HepG2 (cell line): ENCODE measurements around the gene LCTL. TPM values are rescaled to one million over a fixed set of nuclear protein-coding genes. Genes with fewer than 3 reads are reported as not detected.

Experiments
- ATAC-seq: fragments of 200-7000 bp; cut with Tn5 transposase; 3 replicates; pipeline ENCODE4 v1.9.1; 2020; ENCODE audit warnings: mild to moderate bottlenecking, moderate library complexity
- BruUV-seq: library from RNA; stranded (reverse); fragments of 400-500 nt; replicated peaks from 2 replicates; lab custom pipeline; 2021; lab: Mats Ljungman, UMichigan
- CTCF ChIA-PET: fragments of 300-600 bp; formaldehyde crosslinking; extraction: SDS; loops from one replicate; lab custom pipeline; 2021; ENCODE audit warnings: low total read pairs, inconsistent platforms, low intra/inter-chr PET ratio; lab: Yijun Ruan, JAX
- POLR2A ChIA-PET: fragments of 350-600 bp; sonication (Branson Sonifier 250); formaldehyde crosslinking; loops from one replicate; lab custom pipeline; 2020; ENCODE audit warnings: antibody characterized with exemption, inconsistent platforms; lab: Yijun Ruan, JAX
- DNase-seq: peaks from one replicate; pipeline ENCODE4 v3.0.0-alpha.2; 2015; ENCODE audit warnings: low spot score
- FAIRE-seq: peaks from 3 replicates; lab custom pipeline; 2011; peaks lifted over from hg19 to GRCh38; lab: Jason Lieb, UNC
- H2AFZ ChIP-seq: one replicate; pipeline ENCODE4 v1.6.1; 2011; ENCODE audit warnings: low read length, inconsistent platforms
- H3K27ac ChIP-seq: fragments of 300-600 bp; 3 replicates; pipeline ENCODE4 v1.8.0; 2011; ENCODE audit warnings: mixed run types, mild to moderate bottlenecking, mixed read lengths, low read length, inconsistent platforms; ENCODE audit not compliant: insufficient read depth; ENCODE audit errors: extremely low read length
- H3K27me3 ChIP-seq, 2 experiments: fragments of 200-600 bp in 1 of 2; 2 replicates in 1 of 2; 3 replicates in 1 of 2; pipeline versions ENCODE4 v1.6.0 to v1.8.0; 2011; ENCODE audit warnings: low read length in 2 of 2, mild to moderate bottlenecking in 2 of 2, moderate library complexity in 2 of 2, inconsistent platforms in 1 of 2; ENCODE audit not compliant: insufficient read depth in 2 of 2, control insufficient read depth in 1 of 2
- H3K36me3 ChIP-seq, 2 experiments: fragments of 200-600 bp in 1 of 2; replicated peaks in 1 of 2; 2 replicates in 1 of 2; 3 replicates in 1 of 2; pipeline versions ENCODE4 v1.5.1 to v1.8.0; 2011; ENCODE audit warnings: low read length in 2 of 2, inconsistent platforms in 1 of 2; ENCODE audit not compliant: insufficient read depth in 2 of 2, control insufficient read depth in 1 of 2
- H3K4me1 ChIP-seq: 2 replicates; pipeline ENCODE4 v1.5.1; 2012; ENCODE audit warnings: low read length, inconsistent platforms; ENCODE audit not compliant: insufficient read depth
- H3K4me2 ChIP-seq: 2 replicates; pipeline ENCODE4 v1.6.0; 2011; ENCODE audit warnings: low read depth, low read length, inconsistent platforms
- H3K4me3 ChIP-seq, 3 experiments: fragments of 200-600 bp in 1 of 3; sonication (generic), shearing (Covaris generic) in 1 of 3; replicated peaks in 1 of 3; 2 replicates each; pipeline ENCODE4 v1.5.1; 2011 to 2016; ENCODE audit warnings: low read length in 3 of 3, inconsistent platforms in 2 of 3, low read depth in 2 of 3, mild to moderate bottlenecking in 2 of 3, control low read depth in 1 of 3, mixed read lengths in 1 of 3; ENCODE audit not compliant: insufficient read depth in 1 of 3
- H3K79me2 ChIP-seq: one replicate; pipeline ENCODE4 v1.6.1; 2011; ENCODE audit warnings: low read length, inconsistent platforms; ENCODE audit not compliant: insufficient read depth
- H3K9ac ChIP-seq: 2 replicates; pipeline ENCODE4 v1.6.0; 2011; ENCODE audit warnings: mild to moderate bottlenecking, low read depth, low read length, inconsistent platforms; ENCODE audit not compliant: insufficient read depth
- H3K9me3 ChIP-seq: 2 replicates; pipeline ENCODE4 v1.5.1; 2012; ENCODE audit warnings: mild to moderate bottlenecking, low read length
- H4K20me1 ChIP-seq: 2 replicates; pipeline ENCODE4 v1.6.0; 2011; ENCODE audit warnings: inconsistent platforms, mild to moderate bottlenecking, low read length, moderate library complexity; ENCODE audit not compliant: insufficient read depth
- ATRX ChIP-seq: sonication (generic); formaldehyde crosslinking; IDR thresholded peaks from 2 replicates; pipeline ENCODE4 v1.4.0; 2020; ENCODE audit warnings: missing genetic modification reagents, borderline replicate concordance
- DMAP1 ChIP-seq: IDR thresholded peaks from 2 replicates; pipeline ENCODE4 v1.6.1; 2016
- ETV5 ChIP-seq: IDR thresholded peaks from 2 replicates; pipeline ENCODE4 v1.6.1; 2018; ENCODE audit warnings: missing biosample characterization, missing genetic modification reagents, inconsistent platforms, borderline replicate concordance
- FOXO1 ChIP-seq: sonication (generic); formaldehyde crosslinking; IDR thresholded peaks from 2 replicates; pipeline ENCODE4 v1.4.0; 2020; ENCODE audit warnings: missing genetic modification reagents
- GATA4 ChIP-seq: sonication (generic); IDR thresholded peaks from 2 replicates; pipeline ENCODE4 v1.6.1; 2016; ENCODE audit warnings: antibody characterized with exemption, low read depth, borderline replicate concordance
- MAFF ChIP-seq: IDR thresholded peaks from 2 replicates; pipeline ENCODE4 v1.6.1; 2011; ENCODE audit warnings: low read depth, low read length, improper control_type of control experiment
- MED13 ChIP-seq: sonication (generic); formaldehyde crosslinking; IDR thresholded peaks from 2 replicates; pipeline ENCODE4 v1.5.0; 2020; ENCODE audit warnings: missing genetic modification reagents
- PRPF4 ChIP-seq: fragments of 200-400 bp; formaldehyde crosslinking; IDR thresholded peaks from 2 replicates; pipeline ENCODE4 v1.6.1; 2016; ENCODE audit warnings: low read length, low read depth; ENCODE audit not compliant: poor library complexity, severe bottlenecking
- ZBTB26 ChIP-seq: IDR thresholded peaks from 2 replicates; pipeline ENCODE4 v1.6.1; 2016; ENCODE audit warnings: missing compliant biosample characterization, missing genetic modification reagents, borderline replicate concordance
- ZBTB38 ChIP-seq: sonication (generic); formaldehyde crosslinking; IDR thresholded peaks from 2 replicates; pipeline ENCODE4 v1.5.1; 2020; ENCODE audit warnings: mild to moderate bottlenecking, missing genetic modification reagents
- ZBTB7B ChIP-seq: sonication (generic); formaldehyde crosslinking; IDR thresholded peaks from 2 replicates; pipeline ENCODE4 v1.4.0; 2020; ENCODE audit warnings: missing genetic modification reagents
- ZNF124 ChIP-seq: sonication (generic); formaldehyde crosslinking; IDR thresholded peaks from 2 replicates; pipeline ENCODE4 v1.4.0; 2020; ENCODE audit warnings: missing genetic modification reagents
- ZNF33A ChIP-seq: sonication (generic); formaldehyde crosslinking; IDR thresholded peaks from 2 replicates; pipeline ENCODE4 v1.5.1; 2020; ENCODE audit warnings: missing genetic modification reagents, mild to moderate bottlenecking, moderate library complexity, borderline replicate concordance
- ZNF605 ChIP-seq: sonication (generic); formaldehyde crosslinking; IDR thresholded peaks from 2 replicates; pipeline ENCODE4 v1.8.0; 2022; ENCODE audit warnings: mild to moderate bottlenecking, missing genetic modification reagents
- ZNF746 ChIP-seq: sonication (generic); formaldehyde crosslinking; IDR thresholded peaks from 2 replicates; pipeline ENCODE4 v1.8.0; 2022; ENCODE audit warnings: mild to moderate bottlenecking, missing genetic modification reagents
- ZNF772 ChIP-seq: sonication (generic); formaldehyde crosslinking; IDR thresholded peaks from 2 replicates; pipeline ENCODE4 v1.5.0; 2020; ENCODE audit warnings: mild to moderate bottlenecking, missing genetic modification reagents
- WGBS: methylation state at CpG from one replicate; pipeline ENCODE4 v1.1.6; 2017; ENCODE audit warnings: low lambda C conversion rate; 5-methylcytosine and 5-hydroxymethylcytosine counted together
- in situ Hi-C: cut with HindIII; loops from 2 replicates; pipeline ENCODE4 v1.10.0; 2017; ENCODE audit warnings: low pct_unique_long_range_greater_than_20kb; ENCODE audit not compliant: extremely low pct_ligation_motif_present
- intact Hi-C: fragments of 100-400 bp; cut with micrococcal nuclease; formaldehyde crosslinking; loops from one replicate; pipeline ENCODE4 v1.10.0; 2022; ENCODE audit not compliant: unreplicated experiment
- polyA plus RNA-seq, 8 experiments: library from polyadenylated mRNA; depleted of rRNA in 3 of 8; stranded (reverse) in 7 of 8; unstranded in 1 of 8; fragments of >200 nt; fragmentation: Illumina TruSeq in 4 of 8; extraction: Trizol in 4 of 8; gene quantifications; 2 replicates each; pipeline versions ENCODE4 v1.2.1 to v1.2.3, GENCODE V29; 2011 to 2016; ENCODE audit warnings: low read depth in 4 of 8, missing spikeins in 1 of 8, mixed read lengths in 1 of 8; ENCODE audit not compliant: insufficient read depth in 1 of 8
- total RNA-seq, 5 experiments: library from RNA; depleted of rRNA; stranded (reverse); fragments of >200 nt; fragmentation: Illumina TruSeq; extraction: Trizol; gene quantifications; 2 replicates each; pipeline ENCODE4 v1.2.3, GENCODE V29; 2016; ENCODE audit warnings: low read depth in 1 of 5
- TF ChIP-seq, protein P1 (sequence below): sonication (generic); formaldehyde crosslinking; IDR thresholded peaks from 2 replicates; pipeline ENCODE4 v1.5.0; 2020; ENCODE audit warnings: mild to moderate bottlenecking, missing genetic modification reagents, borderline replicate concordance
- TF ChIP-seq, protein P2 (sequence below): sonication (generic); formaldehyde crosslinking; IDR thresholded peaks from 2 replicates; pipeline ENCODE4 v1.4.0; 2020; ENCODE audit warnings: missing genetic modification reagents

LCTL gene
- total and polyA plus RNA-seq, 2 of the 13 experiments (the other 11 are each of a cell fraction or from before 2014, with no cell fraction given) = 0.96 to 1.4 TPM

DNA sequence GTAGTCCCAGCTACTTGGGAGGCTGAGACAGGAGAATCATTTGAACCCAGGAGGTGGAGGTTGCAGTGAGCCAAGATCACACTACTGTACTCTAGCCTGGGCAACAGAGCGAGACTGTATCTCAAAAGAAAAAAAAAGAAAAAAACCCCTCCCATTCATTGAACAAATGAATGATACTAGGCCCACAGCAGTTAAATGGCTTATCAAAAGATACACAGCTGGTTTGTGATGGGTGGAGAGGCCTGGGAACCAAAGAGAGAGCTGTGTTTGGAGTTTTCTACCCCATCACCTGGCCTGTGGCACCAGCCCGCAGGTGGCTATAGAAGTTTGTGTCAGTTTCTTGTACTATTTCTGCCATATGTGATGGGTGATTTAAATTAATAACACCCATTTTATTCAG lies 43.1 kb upstream of the LCTL start:
- no peak for TF ChIP-seq DMAP1
- no peak for TF ChIP-seq ZNF605 (CRISPR knock-in tag)
- TF ChIP-seq GATA4 = no peak
- no peak for TF ChIP-seq FOXO1 (CRISPR knock-in tag)
- TF ChIP-seq ZNF772 (CRISPR knock-in tag) = no peak
- no peak for TF ChIP-seq MED13 (CRISPR knock-in tag)
- TF ChIP-seq ZNF746 (CRISPR knock-in tag) = no peak
- TF ChIP-seq ZNF33A = no peak
- no peak for TF ChIP-seq ZBTB26 (CRISPR knock-in tag)
- TF ChIP-seq ZBTB7B (CRISPR knock-in tag) = no peak
- TF ChIP-seq ATRX (CRISPR knock-in tag) = no peak
- TF ChIP-seq MAFF = no peak
- no peak for TF ChIP-seq ZNF124 (CRISPR knock-in tag)
- no peak for TF ChIP-seq ZBTB38
- TF ChIP-seq PRPF4 = no peak
- no peak for TF ChIP-seq ETV5 (CRISPR knock-in tag)
- TF ChIP-seq, protein P1, sequence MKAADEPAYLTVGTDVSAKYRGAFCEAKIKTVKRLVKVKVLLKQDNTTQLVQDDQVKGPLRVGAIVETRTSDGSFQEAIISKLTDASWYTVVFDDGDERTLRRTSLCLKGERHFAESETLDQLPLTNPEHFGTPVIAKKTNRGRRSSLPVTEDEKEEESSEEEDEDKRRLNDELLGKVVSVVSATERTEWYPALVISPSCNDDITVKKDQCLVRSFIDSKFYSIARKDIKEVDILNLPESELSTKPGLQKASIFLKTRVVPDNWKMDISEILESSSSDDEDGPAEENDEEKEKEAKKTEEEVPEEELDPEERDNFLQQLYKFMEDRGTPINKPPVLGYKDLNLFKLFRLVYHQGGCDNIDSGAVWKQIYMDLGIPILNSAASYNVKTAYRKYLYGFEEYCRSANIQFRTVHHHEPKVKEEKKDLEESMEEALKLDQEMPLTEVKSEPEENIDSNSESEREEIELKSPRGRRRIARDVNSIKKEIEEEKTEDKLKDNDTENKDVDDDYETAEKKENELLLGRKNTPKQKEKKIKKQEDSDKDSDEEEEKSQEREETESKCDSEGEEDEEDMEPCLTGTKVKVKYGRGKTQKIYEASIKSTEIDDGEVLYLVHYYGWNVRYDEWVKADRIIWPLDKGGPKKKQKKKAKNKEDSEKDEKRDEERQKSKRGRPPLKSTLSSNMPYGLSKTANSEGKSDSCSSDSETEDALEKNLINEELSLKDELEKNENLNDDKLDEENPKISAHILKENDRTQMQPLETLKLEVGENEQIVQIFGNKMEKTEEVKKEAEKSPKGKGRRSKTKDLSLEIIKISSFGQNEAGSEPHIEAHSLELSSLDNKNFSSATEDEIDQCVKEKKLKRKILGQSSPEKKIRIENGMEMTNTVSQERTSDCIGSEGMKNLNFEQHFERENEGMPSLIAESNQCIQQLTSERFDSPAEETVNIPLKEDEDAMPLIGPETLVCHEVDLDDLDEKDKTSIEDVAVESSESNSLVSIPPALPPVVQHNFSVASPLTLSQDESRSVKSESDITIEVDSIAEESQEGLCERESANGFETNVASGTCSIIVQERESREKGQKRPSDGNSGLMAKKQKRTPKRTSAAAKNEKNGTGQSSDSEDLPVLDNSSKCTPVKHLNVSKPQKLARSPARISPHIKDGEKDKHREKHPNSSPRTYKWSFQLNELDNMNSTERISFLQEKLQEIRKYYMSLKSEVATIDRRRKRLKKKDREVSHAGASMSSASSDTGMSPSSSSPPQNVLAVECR (CRISPR knock-in tag) = no peak
- TF ChIP-seq, protein P2, sequence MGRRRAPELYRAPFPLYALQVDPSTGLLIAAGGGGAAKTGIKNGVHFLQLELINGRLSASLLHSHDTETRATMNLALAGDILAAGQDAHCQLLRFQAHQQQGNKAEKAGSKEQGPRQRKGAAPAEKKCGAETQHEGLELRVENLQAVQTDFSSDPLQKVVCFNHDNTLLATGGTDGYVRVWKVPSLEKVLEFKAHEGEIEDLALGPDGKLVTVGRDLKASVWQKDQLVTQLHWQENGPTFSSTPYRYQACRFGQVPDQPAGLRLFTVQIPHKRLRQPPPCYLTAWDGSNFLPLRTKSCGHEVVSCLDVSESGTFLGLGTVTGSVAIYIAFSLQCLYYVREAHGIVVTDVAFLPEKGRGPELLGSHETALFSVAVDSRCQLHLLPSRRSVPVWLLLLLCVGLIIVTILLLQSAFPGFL (CRISPR knock-in tag) = no peak
- TF ChIP-seq, all 625 proteins: peak for 0
- peaks cover 0 to under 1% of the 10 kb centered on the region in 2 experiments; a peak in 1 of 5 replicates for H3K27me3 ChIP-seq
- H4K20me1 ChIP-seq = no peaks in the 10 kb centered on the region
- no peak overlapping the region for H3K27ac ChIP-seq
- CTCF ChIA-PET = no interaction called here
- in situ Hi-C loops (no loop called here), intact Hi-C loops (no loop called here)
- WGBS = 73% methylated on average over 2 of the region's 2 CpGs
- H3K79me2 ChIP-seq = no peaks in the 10 kb centered on the region
- H3K9ac ChIP-seq = no peak overlapping the region
- H3K4me1 ChIP-seq = peaks cover 13% of the 10 kb centered on the region
- H3K4me2 ChIP-seq = no peak overlapping the region
- no TSS peak for BruUV-seq
- ATAC-seq = no peak
- H3K9me3 ChIP-seq = no peaks in the 10 kb centered on the region
- no peak overlapping the region for H2AFZ ChIP-seq
- no peak for FAIRE-seq
- no peaks in the 10 kb centered on the region for H3K36me3 ChIP-seq
- DNase-seq = no peak
- POLR2A ChIA-PET = no interaction called here
- H3K4me3 ChIP-seq = no peak overlapping the region
